ENCODE measurements around the gene CCDC174. TPM values are rescaled to one million over a fixed set of nuclear protein-coding genes. Genes with fewer than 3 reads are reported as not detected.
A peak's percentile ranks its signal among the peaks of the same experiment; 100 is the strongest.

The CCDC174 gene
- total and polyA plus RNA-seq, 2 of the 4 experiments (the other 2 are of a cell fraction): 5.9 to 9.6 TPM

DNA sequence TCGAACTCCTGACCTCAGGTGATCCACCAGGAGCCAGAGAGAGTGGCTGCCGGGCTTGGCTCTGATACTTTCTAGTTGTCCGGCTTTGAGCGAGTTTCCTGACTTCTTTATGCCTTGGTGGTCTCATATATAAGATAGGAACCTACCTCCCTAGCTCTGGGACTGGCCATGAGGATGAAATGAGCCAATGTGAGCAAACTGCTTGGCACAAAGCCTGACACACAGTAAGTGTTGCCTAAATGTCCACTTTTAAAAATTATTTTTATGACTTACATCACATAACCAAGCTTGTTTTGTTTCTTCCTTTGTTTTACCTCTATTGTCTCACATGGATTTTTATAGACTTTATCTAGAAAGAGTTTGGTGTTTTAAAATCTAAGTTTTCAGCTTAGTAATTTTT is 42.1 kb upstream of the CCDC174 start:
- H2BK20ac ChIP-seq (ENCODE audit: low read depth, low read length): no peak overlapping the region
- no peak overlapping the region for H3K18ac ChIP-seq (ENCODE audit: low read depth, low read length)
- no peak overlapping the region for H3K4me3 ChIP-seq (ENCODE audit: insufficient read depth, low read depth, low read length)
- no TSS peak for BruUV-seq (replicated peaks)
- H3K27me3 ChIP-seq (ENCODE audit: control insufficient read depth, insufficient read depth, low read length): peaks cover 26% of the 10 kb centered on the region
- no peak for TF ChIP-seq MAZ (IDR thresholded peaks at IDR 0.05; ENCODE audit: borderline replicate concordance, low read depth, low read length)
- no peak for ATAC-seq (ENCODE audit: low read depth)
- ChIA-PET CTCF (no interaction called here), POLR2A (ENCODE audit: unreplicated experiment) (interaction anchor here (0.7 kb wide), 1 partner anchor 485 kb away, joined by 3 read pairs; no protein-coding TSS in a partner anchor)
- H3K14ac ChIP-seq (replicated peaks; ENCODE audit: low read depth, low read length): no peak overlapping the region
- H3K79me1 ChIP-seq (ENCODE audit: low read depth in 1 of 2, low read length in 2 of 2): no peaks in the 10 kb centered on the region
- H3K4me2 ChIP-seq (ENCODE audit: low read depth, low read length): no peak overlapping the region
- H3K27ac ChIP-seq (ENCODE audit: insufficient read depth, low read length): no peak overlapping the region
- H2AK9ac ChIP-seq (replicated peaks; ENCODE audit: low read depth, low read length, poor library complexity): no peak overlapping the region
- H4K91ac ChIP-seq (ENCODE audit: insufficient read depth, low read depth, low read length): no peak overlapping the region
- no peak overlapping the region for H3K4ac ChIP-seq (ENCODE audit: low read depth, low read length)
- H2AK5ac ChIP-seq (ENCODE audit: low read depth, low read length): no peak overlapping the region
- dilution Hi-C loops (cut with HindIII; ENCODE audit: low sequenced_read_pairs, unreplicated experiment): no loop called here
- H4K5ac ChIP-seq (ENCODE audit: low read depth, low read length): no peak overlapping the region
- H3K23ac ChIP-seq (ENCODE audit: low read depth, low read length): no peak overlapping the region
- no peaks in the 10 kb centered on the region for H3K36me3 ChIP-seq (ENCODE audit: control insufficient read depth, insufficient read depth, low read length)
- no peaks in the 10 kb centered on the region for H3K9me3 ChIP-seq (ENCODE audit: control insufficient read depth, insufficient read depth, low read length)
- H3K9me1 ChIP-seq (ENCODE audit: insufficient read depth, low read length): no peaks in the 10 kb centered on the region
- no peak overlapping the region for H3K9ac ChIP-seq (ENCODE audit: low read depth, low read length)
- intact Hi-C loops (cut with micrococcal nuclease): no loop called here
- 60% methylated on average over 1 of the region's 4 CpGs; no CpG with 5 or more reads in 1 of the 2 experiments for WGBS, 2 experiments (ENCODE audit: extremely low coverage in 2 of 2, insufficient read length in 1 of 2)
- H2BK5ac ChIP-seq (ENCODE audit: low read depth, low read length, poor library complexity, severe bottlenecking): no peak overlapping the region
- H4K20me1 ChIP-seq (ENCODE audit: insufficient read depth, low read length): no peaks in the 10 kb centered on the region
- H2BK120ac ChIP-seq (ENCODE audit: low read depth, low read length): no peak overlapping the region
- in situ Hi-C loops (cut with MboI; ENCODE audit: low sequenced_read_pairs): no loop called here
- H2AFZ ChIP-seq (replicated peaks; ENCODE audit: low read length, poor library complexity): no peak overlapping the region
- no peaks in the 10 kb centered on the region for H3K4me1 ChIP-seq (ENCODE audit: control insufficient read depth, insufficient read depth, low read length)
- H4K8ac ChIP-seq (ENCODE audit: low read depth in 2 of 2, low read length in 2 of 2): no peak overlapping the region
- H2BK15ac ChIP-seq (ENCODE audit: low read depth, low read length): no peak overlapping the region
- peak; percentile 16 for DNase-seq
- H3K56ac ChIP-seq (ENCODE audit: extremely low read depth, insufficient read depth, low read length): no peak overlapping the region

Data from IMR-90 (cell line).